GM19452 (cell line): ENCODE measurements around the gene FOLR2.
"Not testable (repeated sequence)": the region's sequence is repeated elsewhere in the genome, so short reads cannot be mapped to it uniquely, and the experiment has no call there.

Experiments used
- ATAC-seq: cut with Tn5 transposase; IDR thresholded peaks from one replicate; pipeline ENCODE4 v1.9.1; 2021; ENCODE audit not compliant: unreplicated experiment

Gene FOLR2

GRCh38 chr11:72266960-72267359 is 50.4 kb downstream of the FOLR2 start:
- not testable (repeated sequence) for ATAC-seq

GRCh38 chr11:72267956-72268617 is 51.5 kb downstream of the FOLR2 start:
- no peak for ATAC-seq
